WTC11 (cell line): ENCODE results near the gene UNC93A. TPM values are rescaled to one million over a fixed set of nuclear protein-coding genes. Genes with fewer than 3 reads are reported as not detected.

Experiments
- ATAC-seq: fragments of 200-7000 bp; cut with Tn5 transposase; 2 replicates; pipeline ENCODE4 v1.10.0; 2021; ENCODE audit warnings: mild to moderate bottlenecking, moderate library complexity
- CTCF ChIA-PET: fragments of 300-600 bp; sonication (Branson Sonifier 250); formaldehyde crosslinking; loops from one replicate; lab custom pipeline; 2021; ENCODE audit warnings: antibody characterized with exemption; lab: Charles Lee
- POLR2A ChIA-PET: fragments of 350-600 bp; sonication (Branson Sonifier 250); formaldehyde crosslinking; loops from one replicate; lab custom pipeline; 2021; ENCODE audit warnings: antibody characterized with exemption; lab: Charles Lee
- DNase-seq: peaks from one replicate; pipeline ENCODE4 v3.0.0; 2021; ENCODE audit warnings: low spot score
- H3K27ac Mint-ChIP-seq: 2 replicates; pipeline ENCODE4 v1.8.0; 2021; ENCODE audit warnings: mixed read lengths
- H3K27me3 Mint-ChIP-seq: 2 replicates; pipeline ENCODE4 v1.8.0; 2021; ENCODE audit warnings: low read depth, mild to moderate bottlenecking, moderate library complexity, mixed read lengths
- H3K36me3 Mint-ChIP-seq: 2 replicates; pipeline ENCODE4 v1.8.0; 2021; ENCODE audit warnings: mixed read lengths
- H3K4me1 Mint-ChIP-seq: 2 replicates; pipeline ENCODE4 v1.8.0; 2022; ENCODE audit warnings: mixed read lengths
- H3K4me3 Mint-ChIP-seq: 2 replicates; pipeline ENCODE4 v1.8.0; 2021; ENCODE audit warnings: mild to moderate bottlenecking, moderate library complexity, mixed read lengths
- H3K9me3 Mint-ChIP-seq: 2 replicates; pipeline ENCODE4 v1.8.0; 2021; ENCODE audit warnings: mixed read lengths
- CBFB ChIP-seq: sonication (generic); formaldehyde crosslinking; IDR thresholded peaks from 2 replicates; pipeline ENCODE4 v1.8.1; 2022; ENCODE audit warnings: mild to moderate bottlenecking, low read depth, missing genetic modification reagents
- CDX4 ChIP-seq: fragments of 250-450 bp; sonication (Bioruptor Pico); IDR thresholded peaks from 2 replicates; pipeline ENCODE4 v1.9.0; 2021; ENCODE audit warnings: moderate library complexity, mild to moderate bottlenecking, inconsistent platforms, borderline replicate concordance
- EMX1 ChIP-seq: fragments of 250-450 bp; sonication (Bioruptor Pico); IDR thresholded peaks from 2 replicates; pipeline ENCODE4 v1.8.0; 2021; ENCODE audit warnings: mild to moderate bottlenecking
- ESRRA ChIP-seq: sonication (generic); formaldehyde crosslinking; IDR thresholded peaks from 2 replicates; pipeline ENCODE4 v1.8.1; 2022; ENCODE audit warnings: mild to moderate bottlenecking, missing genetic modification reagents, borderline replicate concordance
- FOXP1 ChIP-seq: sonication (generic); formaldehyde crosslinking; IDR thresholded peaks from 2 replicates; pipeline ENCODE4 v1.8.0; 2022; ENCODE audit warnings: missing genetic modification reagents, mild to moderate bottlenecking, moderate library complexity, borderline replicate concordance
- GTF2I ChIP-seq: fragments of 250-450 bp; sonication (Bioruptor Pico); conservative IDR thresholded peaks from 2 replicates; pipeline ENCODE4 v1.4.0; 2021; ENCODE audit warnings: mild to moderate bottlenecking
- MAX ChIP-seq: sonication (generic); formaldehyde crosslinking; IDR thresholded peaks from 2 replicates; pipeline ENCODE4 v1.8.0; 2022; ENCODE audit warnings: mild to moderate bottlenecking, missing genetic modification reagents
- NR2C2 ChIP-seq: sonication (generic); formaldehyde crosslinking; IDR thresholded peaks from 2 replicates; pipeline ENCODE4 v1.8.0; 2022; ENCODE audit warnings: mild to moderate bottlenecking, missing genetic modification reagents
- NR3C1 ChIP-seq: sonication (generic); formaldehyde crosslinking; conservative IDR thresholded peaks from 2 replicates; pipeline ENCODE4 v1.8.1; 2023; ENCODE audit warnings: low read depth, mild to moderate bottlenecking, missing genetic modification reagents
- TCF7 ChIP-seq: sonication (generic); formaldehyde crosslinking; IDR thresholded peaks from 2 replicates; pipeline ENCODE4 v1.8.0; 2022; ENCODE audit warnings: mild to moderate bottlenecking, low read depth, missing genetic modification reagents, moderate library complexity
- TEAD1 ChIP-seq: sonication (generic); formaldehyde crosslinking; IDR thresholded peaks from 2 replicates; pipeline ENCODE4 v1.8.0; 2022; ENCODE audit warnings: mild to moderate bottlenecking, missing genetic modification reagents
- TP53 ChIP-seq: sonication (generic); formaldehyde crosslinking; IDR thresholded peaks from 2 replicates; pipeline ENCODE4 v1.8.1; 2023; ENCODE audit warnings: mild to moderate bottlenecking, missing genetic modification reagents
- ZMAT4 ChIP-seq: fragments of 250-450 bp; sonication (Bioruptor Pico); IDR thresholded peaks from 2 replicates; pipeline ENCODE4 v1.9.0; 2021; ENCODE audit warnings: mild to moderate bottlenecking
- ZNF232 ChIP-seq: sonication (generic); formaldehyde crosslinking; IDR thresholded peaks from 2 replicates; pipeline ENCODE4 v1.8.0; 2022; ENCODE audit warnings: mild to moderate bottlenecking, missing genetic modification reagents
- ZNF416 ChIP-seq: fragments of 250-450 bp; sonication (Bioruptor Pico); IDR thresholded peaks from 2 replicates; pipeline ENCODE4 v1.9.0; 2021; ENCODE audit warnings: mild to moderate bottlenecking, inconsistent platforms
- ZNF425 ChIP-seq: fragments of 250-450 bp; sonication (Bioruptor Pico); conservative IDR thresholded peaks from 2 replicates; pipeline ENCODE4 v1.9.0; 2021; ENCODE audit warnings: mild to moderate bottlenecking
- ZNF532 ChIP-seq: fragments of 250-450 bp; sonication (Bioruptor Pico); IDR thresholded peaks from 2 replicates; pipeline ENCODE4 v1.9.0; 2021; ENCODE audit warnings: mild to moderate bottlenecking, borderline replicate concordance
- ZNF671 ChIP-seq: fragments of 250-450 bp; sonication (Bioruptor Pico); IDR thresholded peaks from 2 replicates; pipeline ENCODE4 v1.8.0; 2021; ENCODE audit warnings: mild to moderate bottlenecking
- total RNA-seq: library from RNA; stranded (reverse); gene quantifications from 3 replicates; pipeline ENCODE4 v1.2.3, GENCODE V29; 2021

Gene UNC93A
- total RNA-seq, 1 experiment from 2014 or later = 0.70 TPM

GRCh38 chr6:167275436-167275835 lies 15.7 kb upstream of the UNC93A start:
- no peak for DNase-seq

More at GRCh38 chr6:167275436-167275835, 15.7 kb upstream of the UNC93A start:
- no peaks in the 10 kb centered on the region for H3K36me3 Mint-ChIP-seq
- ATAC-seq = no peak
- CTCF ChIA-PET = no interaction called here
- no peak overlapping the region for H3K4me3 Mint-ChIP-seq
- H3K4me1 Mint-ChIP-seq = peaks cover 44% of the 10 kb centered on the region
- no peak overlapping the region for H3K27ac Mint-ChIP-seq
- no peak for TF ChIP-seq GTF2I (CRISPR knock-in tag)
- no peak for TF ChIP-seq CDX4
- TF ChIP-seq NR3C1 = no peak
- TF ChIP-seq NR2C2 = no peak
- TF ChIP-seq TCF7 (CRISPR knock-in tag) = no peak
- TF ChIP-seq TEAD1 (CRISPR knock-in tag) = no peak
- TF ChIP-seq EMX1 (CRISPR knock-in tag) = no peak
- no peak for TF ChIP-seq ZNF425 (CRISPR knock-in tag)
- no peak for TF ChIP-seq ZNF671 (CRISPR knock-in tag)
- no peak for TF ChIP-seq ZNF532 (CRISPR knock-in tag)
- no peak for TF ChIP-seq FOXP1
- TF ChIP-seq ZMAT4 (CRISPR knock-in tag) = no peak
- no peak for TF ChIP-seq ESRRA
- no peak for TF ChIP-seq TP53
- no peak for TF ChIP-seq ZNF232 (CRISPR knock-in tag)
- TF ChIP-seq MAX = no peak
- no peak for TF ChIP-seq ZNF416 (CRISPR knock-in tag)
- TF ChIP-seq CBFB = no peak
- peaks cover 6% of the 10 kb centered on the region for H3K9me3 Mint-ChIP-seq
- H3K27me3 Mint-ChIP-seq = peaks cover 19% of the 10 kb centered on the region
- POLR2A ChIA-PET = no interaction called here
